ENCODE measurements around the gene CAMK1G.

CAMK1G gene

DNA sequence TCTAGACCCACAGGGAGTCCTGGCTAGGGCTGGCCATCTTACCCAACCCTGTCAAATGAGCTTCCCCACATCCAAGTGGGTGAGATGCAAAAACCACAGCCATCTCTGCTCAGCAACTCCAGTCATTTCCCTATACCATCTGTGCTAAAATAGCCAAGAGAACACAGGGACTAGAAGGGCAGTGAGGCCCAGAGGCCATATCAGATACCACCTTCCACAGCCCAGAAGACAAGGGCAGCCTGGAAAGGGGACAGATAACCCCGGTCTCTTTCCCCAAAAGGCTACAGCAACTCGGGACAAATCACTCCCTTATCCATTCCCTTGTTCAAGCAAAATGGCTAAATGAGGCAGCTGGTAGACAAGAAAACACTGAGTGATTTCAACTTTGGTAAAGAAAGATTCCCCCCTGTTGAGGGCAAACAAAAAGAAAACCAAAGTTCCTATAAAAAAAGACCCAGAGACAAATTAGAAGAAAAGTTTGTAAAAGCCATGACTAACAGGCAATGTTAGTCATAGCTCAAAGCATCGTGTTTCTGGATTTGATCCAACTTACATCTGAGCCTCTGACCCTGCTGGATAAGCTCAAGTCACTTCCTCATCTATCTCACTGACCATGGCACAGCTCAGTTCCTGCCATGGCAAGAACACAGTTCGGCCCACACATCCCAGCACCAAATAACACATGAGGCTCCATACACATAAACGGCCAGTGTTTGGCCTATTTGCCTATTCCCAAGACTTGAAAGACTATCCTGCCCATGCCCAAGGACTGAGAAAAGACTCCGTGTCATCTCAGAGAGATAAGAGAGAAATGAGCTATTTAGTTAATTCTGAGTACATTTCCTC is 65.6 kb downstream of the CAMK1G start:
- H3K9me3 ChIP-seq (ENCODE audit: control extremely low read depth in 1 of 5, control insufficient read depth in 4 of 5, insufficient read depth in 2 of 5, low read depth in 1 of 5, low read length in 4 of 5) = no peaks in the 10 kb centered on the region
- H3K36me3 ChIP-seq (ENCODE audit: control insufficient read depth in 4 of 4, insufficient read depth in 4 of 4, low read length in 3 of 4) = no peaks in the 10 kb centered on the region
- H3K27me3 ChIP-seq (replicated peaks in 2 of 5; ENCODE audit: control insufficient read depth in 4 of 5, insufficient read depth in 5 of 5, low read length in 4 of 5) = peaks cover 0 to 5% (median 2%) of the 10 kb centered on the region in 5 experiments
- peak overlapping the region in 1 of 7 experiments; percentile 8 for H3K4me3 ChIP-seq (ENCODE audit: control insufficient read depth in 1 of 7, extremely low read depth in 1 of 7, insufficient read depth in 4 of 7, low read depth in 2 of 7, low read length in 6 of 7)
- CTCF ChIA-PET = interaction anchor here (0.7 to 2.1 kb wide), 9 partner anchors 10 to 99 kb away, joined by 3 to 9 read pairs (median 5); partner anchors contain the start of gene G0S2
- POLR2A ChIA-PET = interaction anchor here (0.6 kb wide), 1 partner anchor 25 kb away, joined by 3 read pairs; no protein-coding TSS in a partner anchor
- H3K4me1 ChIP-seq (ENCODE audit: control extremely low read depth in 1 of 4, control insufficient read depth in 4 of 4, insufficient read depth in 4 of 4, low read length in 3 of 4) = peaks cover 7 to 49% (median 42%) of the 10 kb centered on the region in 4 experiments
- peak; percentile 80 to 91 (median 89) for DNase-seq
- WGBS (ENCODE audit: insufficient coverage) = 87% methylated on average over 3 of the region's 6 CpGs
- no peak overlapping the region for H3K27ac ChIP-seq (ENCODE audit: insufficient read depth in 1 of 2, low read depth in 1 of 2, low read length in 2 of 2, poor library complexity in 1 of 2, severe bottlenecking in 2 of 2)

- CTCF ChIA-PET = interaction anchor here (0.9 to 2.1 kb wide), 5 partner anchors 15 to 105 kb away, joined by 3 to 9 read pairs (median 4); partner anchors contain the start of genes G0S2 and TRAF3IP3
- peak; percentile 74 to 87 (median 85) for DNase-seq
- no CpG with 5 or more reads among the region's 1 CpG for WGBS (ENCODE audit: insufficient coverage)
- Histone ChIP-seq H3K4me3 (ENCODE audit: control insufficient read depth in 1 of 7, extremely low read depth in 1 of 7, insufficient read depth in 4 of 7, low read depth in 2 of 7, low read length in 6 of 7) (peak overlapping the region in 2 of 7 experiments; percentile 20 to 38), H3K27me3 (replicated peaks in 2 of 5; ENCODE audit: control insufficient read depth in 4 of 5, insufficient read depth in 5 of 5, low read length in 4 of 5) (peaks cover 0 to 18% (median 8%) of the 10 kb centered on the region in 5 experiments), H3K36me3 (ENCODE audit: control insufficient read depth in 4 of 4, insufficient read depth in 4 of 4, low read length in 3 of 4) (no peaks in the 10 kb centered on the region), H3K9me3 (ENCODE audit: control extremely low read depth in 1 of 5, control insufficient read depth in 4 of 5, insufficient read depth in 2 of 5, low read depth in 1 of 5, low read length in 4 of 5) (no peaks in the 10 kb centered on the region), H3K4me1 (ENCODE audit: control extremely low read depth in 1 of 4, control insufficient read depth in 4 of 4, insufficient read depth in 4 of 4, low read length in 3 of 4) (peaks cover 7 to 49% (median 42%) of the 10 kb centered on the region in 4 experiments), H3K27ac (ENCODE audit: insufficient read depth in 1 of 2, low read depth in 1 of 2, low read length in 2 of 2, poor library complexity in 1 of 2, severe bottlenecking in 2 of 2) (no peak overlapping the region)
- POLR2A ChIA-PET = no interaction called here
These were observed 66.9 kb downstream of the CAMK1G start for GRCh38 chr1:209650454-209650853.

- Histone ChIP-seq H3K27me3 (replicated peaks in 2 of 5; ENCODE audit: control insufficient read depth in 4 of 5, insufficient read depth in 5 of 5, low read length in 4 of 5) (peaks cover 0 to 25% (median 13%) of the 10 kb centered on the region in 5 experiments), H3K4me1 (ENCODE audit: control extremely low read depth in 1 of 4, control insufficient read depth in 4 of 4, insufficient read depth in 4 of 4, low read length in 3 of 4) (peaks cover 7 to 49% (median 42%) of the 10 kb centered on the region in 4 experiments), H3K4me3 (ENCODE audit: control insufficient read depth in 1 of 7, extremely low read depth in 1 of 7, insufficient read depth in 4 of 7, low read depth in 2 of 7, low read length in 6 of 7) (peak overlapping the region in 2 of 7 experiments; percentile 20 to 38), H3K9me3 (ENCODE audit: control extremely low read depth in 1 of 5, control insufficient read depth in 4 of 5, insufficient read depth in 2 of 5, low read depth in 1 of 5, low read length in 4 of 5) (no peaks in the 10 kb centered on the region), H3K27ac (ENCODE audit: insufficient read depth in 1 of 2, low read depth in 1 of 2, low read length in 2 of 2, poor library complexity in 1 of 2, severe bottlenecking in 2 of 2) (no peak overlapping the region), H3K36me3 (ENCODE audit: control insufficient read depth in 4 of 4, insufficient read depth in 4 of 4, low read length in 3 of 4) (no peaks in the 10 kb centered on the region)
- 36% methylated on average over 4 of the region's 5 CpGs for WGBS (ENCODE audit: insufficient coverage)
- CTCF ChIA-PET = interaction anchor here (1.3 to 2.0 kb wide), 2 partner anchors 21 to 24 kb away, joined by 3 to 8 read pairs; no protein-coding TSS in a partner anchor
- POLR2A ChIA-PET = no interaction called here
- DNase-seq = peak; percentile 64 to 80 (median 67)
These were observed 67.6 kb downstream of the CAMK1G start for GRCh38 chr1:209651138-209651587.

GRCh38 chr1:209652121-209652735 is 68.7 kb downstream of the CAMK1G start, which contains the start of gene LAMB3:
Gene LAMB3, minus strand, starts transcription at chr1:209652425. Its CDS starts 1,481 bp downstream, at chr1:209650944.
- H3K9me3 ChIP-seq (ENCODE audit: control extremely low read depth in 1 of 5, control insufficient read depth in 4 of 5, insufficient read depth in 2 of 5, low read depth in 1 of 5, low read length in 4 of 5) = no peaks in the 10 kb centered on the region
- H3K4me3 ChIP-seq (ENCODE audit: control insufficient read depth in 1 of 7, extremely low read depth in 1 of 7, insufficient read depth in 4 of 7, low read depth in 2 of 7, low read length in 6 of 7) = no peak within 1 kb of the TSS
- ChIA-PET POLR2A (no interaction called here), CTCF (interaction anchor here (0.8 to 1.8 kb wide), 4 partner anchors 14 to 96 kb away, joined by 3 to 7 read pairs (median 3); no protein-coding TSS in a partner anchor)
- WGBS (ENCODE audit: insufficient coverage) = 91% methylated on average over 7 of the region's 14 CpGs
- no peak for DNase-seq
- no peak within 1 kb of the TSS for H3K27ac ChIP-seq (ENCODE audit: insufficient read depth in 1 of 2, low read depth in 1 of 2, low read length in 2 of 2, poor library complexity in 1 of 2, severe bottlenecking in 2 of 2)
- peaks cover 7 to 49% (median 42%) of the 10 kb centered on the region in 4 experiments for H3K4me1 ChIP-seq (ENCODE audit: control extremely low read depth in 1 of 4, control insufficient read depth in 4 of 4, insufficient read depth in 4 of 4, low read length in 3 of 4)
- peaks cover 0 to 36% (median 14%) of the 10 kb centered on the region in 5 experiments for H3K27me3 ChIP-seq (replicated peaks in 2 of 5; ENCODE audit: control insufficient read depth in 4 of 5, insufficient read depth in 5 of 5, low read length in 4 of 5)
- no peaks in the 10 kb centered on the region for H3K36me3 ChIP-seq (ENCODE audit: control insufficient read depth in 4 of 4, insufficient read depth in 4 of 4, low read length in 3 of 4)

GRCh38 chr1:209652873-209653401 is 69.4 kb downstream of the CAMK1G start:
- WGBS (ENCODE audit: insufficient coverage) = 0% methylated on average over 1 of the region's 3 CpGs
- Histone ChIP-seq H3K9me3 (ENCODE audit: control extremely low read depth in 1 of 5, control insufficient read depth in 4 of 5, insufficient read depth in 2 of 5, low read depth in 1 of 5, low read length in 4 of 5) (no peaks in the 10 kb centered on the region), H3K4me3 (ENCODE audit: control insufficient read depth in 1 of 7, extremely low read depth in 1 of 7, insufficient read depth in 4 of 7, low read depth in 2 of 7, low read length in 6 of 7) (no peak overlapping the region), H3K27me3 (replicated peaks in 2 of 5; ENCODE audit: control insufficient read depth in 4 of 5, insufficient read depth in 5 of 5, low read length in 4 of 5) (peaks cover 0 to 43% (median 19%) of the 10 kb centered on the region in 5 experiments), H3K36me3 (ENCODE audit: control insufficient read depth in 4 of 4, insufficient read depth in 4 of 4, low read length in 3 of 4) (no peaks in the 10 kb centered on the region), H3K27ac (ENCODE audit: insufficient read depth in 1 of 2, low read depth in 1 of 2, low read length in 2 of 2, poor library complexity in 1 of 2, severe bottlenecking in 2 of 2) (no peak overlapping the region), H3K4me1 (ENCODE audit: control extremely low read depth in 1 of 4, control insufficient read depth in 4 of 4, insufficient read depth in 4 of 4, low read length in 3 of 4) (peaks cover 7 to 49% (median 42%) of the 10 kb centered on the region in 4 experiments)
- DNase-seq = peak; percentile 40 to 70 (median 65)
- POLR2A ChIA-PET = no interaction called here
- CTCF ChIA-PET = interaction anchor here (0.6 to 1.9 kb wide), 6 partner anchors 10 to 168 kb away, joined by 3 to 9 read pairs (median 3); no protein-coding TSS in a partner anchor

DNA sequence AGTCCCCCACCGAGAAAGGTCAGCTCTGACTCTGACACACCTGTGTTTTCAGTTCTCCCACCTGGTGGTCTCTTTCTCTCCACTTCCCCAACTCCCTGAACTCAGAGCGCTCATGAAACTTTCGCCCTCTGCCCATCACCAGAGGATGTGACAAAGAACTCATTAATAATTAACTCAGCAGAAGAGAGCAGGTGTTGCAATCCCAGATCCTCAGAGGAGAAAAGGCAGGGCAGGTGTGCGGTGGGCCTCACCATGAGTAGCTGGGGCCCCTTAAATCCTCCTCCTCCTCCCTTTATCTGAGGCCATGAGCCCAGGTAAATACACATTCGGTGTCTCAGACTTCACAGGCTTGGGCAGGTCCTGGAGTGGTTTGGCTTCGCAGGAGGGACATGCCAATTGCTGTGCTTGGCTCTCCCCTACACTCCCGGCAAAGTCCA is 70.4 kb downstream of the CAMK1G start:
- DNase-seq = no peak
- H3K27ac ChIP-seq (ENCODE audit: insufficient read depth in 1 of 2, low read depth in 1 of 2, low read length in 2 of 2, poor library complexity in 1 of 2, severe bottlenecking in 2 of 2) = no peak overlapping the region
- H3K36me3 ChIP-seq (ENCODE audit: control insufficient read depth in 4 of 4, insufficient read depth in 4 of 4, low read length in 3 of 4) = no peaks in the 10 kb centered on the region
- H3K4me1 ChIP-seq (ENCODE audit: control extremely low read depth in 1 of 4, control insufficient read depth in 4 of 4, insufficient read depth in 4 of 4, low read length in 3 of 4) = peaks cover 7 to 42% (median 35%) of the 10 kb centered on the region in 4 experiments
- POLR2A ChIA-PET = no interaction called here
- 98% methylated on average over 5 of the region's 7 CpGs for WGBS (ENCODE audit: insufficient coverage)
- no peak overlapping the region for H3K4me3 ChIP-seq (ENCODE audit: control insufficient read depth in 1 of 7, extremely low read depth in 1 of 7, insufficient read depth in 4 of 7, low read depth in 2 of 7, low read length in 6 of 7)
- H3K27me3 ChIP-seq (replicated peaks in 2 of 5; ENCODE audit: control insufficient read depth in 4 of 5, insufficient read depth in 5 of 5, low read length in 4 of 5) = peaks cover 3 to 53% (median 27%) of the 10 kb centered on the region in 5 experiments
- H3K9me3 ChIP-seq (ENCODE audit: control extremely low read depth in 1 of 5, control insufficient read depth in 4 of 5, insufficient read depth in 2 of 5, low read depth in 1 of 5, low read length in 4 of 5) = no peaks in the 10 kb centered on the region
- CTCF ChIA-PET = interaction anchor here (0.8 to 1.9 kb wide), 7 partner anchors 11 to 79 kb away, joined by 3 to 9 read pairs (median 3); partner anchors contain the start of gene G0S2

Measured in common myeloid progenitor, CD34-positive (primary cell).